ENCODE results near the gene CD300LD.

Gene CD300LD

DNA sequence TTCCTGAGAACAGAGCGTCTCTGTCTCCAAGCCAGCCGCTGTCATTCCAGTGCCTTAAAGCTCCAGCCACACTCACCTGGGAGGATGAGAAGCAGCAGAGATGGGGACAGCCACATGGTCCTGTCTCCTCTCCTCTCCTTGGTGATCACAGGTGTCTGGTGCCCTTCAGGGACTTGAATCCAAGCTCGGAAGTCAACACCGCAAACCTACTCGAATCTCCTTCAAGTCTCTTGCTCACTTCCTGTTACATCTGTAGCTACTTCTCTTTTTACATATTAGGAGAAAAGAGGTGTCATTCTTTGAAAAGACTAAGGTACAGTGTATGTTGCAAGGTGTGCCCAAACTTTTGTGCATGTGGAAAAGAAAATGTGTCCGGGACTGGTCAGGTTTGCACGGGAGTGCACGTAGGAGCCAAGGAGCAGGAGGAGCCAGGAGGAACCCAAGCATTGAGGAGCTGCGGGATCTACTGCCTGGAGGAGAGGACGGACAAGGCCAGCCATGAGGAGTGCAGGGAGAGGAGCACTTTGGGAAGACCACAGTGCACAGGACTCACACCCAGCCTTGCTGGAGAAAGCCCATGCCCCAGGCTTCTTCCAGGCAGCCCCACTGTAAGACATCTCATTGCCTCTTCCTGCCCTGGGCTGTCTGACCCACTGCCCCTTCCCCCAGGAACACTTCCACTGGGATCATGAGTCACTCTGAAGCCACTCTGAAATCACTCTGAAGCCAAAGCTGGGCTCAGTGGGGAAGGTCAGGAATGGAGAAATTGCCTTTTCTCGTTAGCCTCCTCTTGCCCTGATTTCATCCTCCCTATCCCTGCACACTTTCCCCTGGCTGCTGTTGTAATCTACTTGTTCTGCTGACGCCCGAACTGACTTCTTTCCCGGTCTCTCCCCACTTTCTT lies at the start of gene CD300LD:
Gene CD300LD, minus strand, starts transcription at position 197 of the 904 bp plus-strand sequence. Its CDS starts 81 bp downstream, at position 116.
- TF ChIP-seq, protein P1, sequence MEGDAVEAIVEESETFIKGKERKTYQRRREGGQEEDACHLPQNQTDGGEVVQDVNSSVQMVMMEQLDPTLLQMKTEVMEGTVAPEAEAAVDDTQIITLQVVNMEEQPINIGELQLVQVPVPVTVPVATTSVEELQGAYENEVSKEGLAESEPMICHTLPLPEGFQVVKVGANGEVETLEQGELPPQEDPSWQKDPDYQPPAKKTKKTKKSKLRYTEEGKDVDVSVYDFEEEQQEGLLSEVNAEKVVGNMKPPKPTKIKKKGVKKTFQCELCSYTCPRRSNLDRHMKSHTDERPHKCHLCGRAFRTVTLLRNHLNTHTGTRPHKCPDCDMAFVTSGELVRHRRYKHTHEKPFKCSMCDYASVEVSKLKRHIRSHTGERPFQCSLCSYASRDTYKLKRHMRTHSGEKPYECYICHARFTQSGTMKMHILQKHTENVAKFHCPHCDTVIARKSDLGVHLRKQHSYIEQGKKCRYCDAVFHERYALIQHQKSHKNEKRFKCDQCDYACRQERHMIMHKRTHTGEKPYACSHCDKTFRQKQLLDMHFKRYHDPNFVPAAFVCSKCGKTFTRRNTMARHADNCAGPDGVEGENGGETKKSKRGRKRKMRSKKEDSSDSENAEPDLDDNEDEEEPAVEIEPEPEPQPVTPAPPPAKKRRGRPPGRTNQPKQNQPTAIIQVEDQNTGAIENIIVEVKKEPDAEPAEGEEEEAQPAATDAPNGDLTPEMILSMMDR (IDR thresholded peaks at IDR 0.05) = no peak

DNA sequence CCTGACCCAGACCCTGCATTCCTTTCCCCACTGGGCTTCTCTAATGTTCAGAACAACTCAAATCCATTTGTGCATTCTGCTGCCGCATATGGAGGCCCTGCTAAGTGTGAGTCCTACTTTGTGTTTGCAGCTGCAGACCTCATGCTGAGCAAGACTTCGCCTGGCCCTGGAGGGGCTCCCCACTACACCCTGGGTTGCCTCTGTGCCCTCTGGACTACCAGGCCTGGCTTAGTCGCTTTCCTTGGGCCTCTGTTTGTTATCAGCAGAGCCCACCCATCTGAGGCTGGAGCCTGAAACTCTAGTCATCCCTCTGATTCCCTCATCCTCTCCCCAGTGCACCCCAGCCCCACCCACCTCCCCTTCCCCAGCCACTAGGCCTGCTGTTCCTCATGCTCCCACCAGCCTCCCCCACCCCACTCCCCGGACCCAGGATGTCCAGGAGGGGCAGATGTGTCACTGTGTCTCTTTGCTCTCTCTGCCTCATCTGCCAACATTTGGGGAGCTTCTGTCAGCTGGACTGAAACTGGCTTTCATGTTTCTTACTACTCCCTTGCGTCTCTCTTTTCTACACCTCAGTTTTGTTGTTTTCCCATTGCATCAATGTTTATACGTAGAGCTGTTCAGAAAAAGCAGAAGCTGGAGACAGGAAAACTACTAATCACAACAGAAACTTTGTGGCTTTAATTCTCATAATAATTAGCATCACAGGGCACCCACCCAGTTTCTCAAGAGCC lies 49.3 kb upstream of the CD300LD start:
- TF ChIP-seq, protein P1 (IDR thresholded peaks at IDR 0.05) = no peak

DNA sequence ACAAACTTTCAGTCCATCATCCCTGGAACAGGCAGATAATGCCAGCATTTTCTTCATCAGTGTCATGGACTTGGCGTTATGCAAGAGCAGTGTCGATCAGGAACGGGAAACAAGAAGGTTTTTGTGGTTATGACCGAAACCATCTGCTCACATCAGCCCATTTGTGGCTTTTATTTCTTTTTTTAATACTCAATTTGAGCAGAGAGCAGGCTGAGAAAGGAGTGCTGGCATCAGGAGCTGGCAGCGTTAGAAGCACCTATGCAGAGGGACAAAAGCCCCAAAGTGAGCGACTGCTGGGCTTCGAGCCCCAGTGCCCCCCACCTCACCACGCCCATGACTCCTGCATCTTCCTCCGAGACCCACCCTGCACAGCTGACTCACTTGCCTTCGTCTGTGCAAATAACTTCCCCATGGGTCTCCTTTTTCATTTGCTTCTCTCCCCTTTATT lies 47.6 kb upstream of the CD300LD start:
- TF ChIP-seq, protein P1 (IDR thresholded peaks at IDR 0.05) = no peak

DNA sequence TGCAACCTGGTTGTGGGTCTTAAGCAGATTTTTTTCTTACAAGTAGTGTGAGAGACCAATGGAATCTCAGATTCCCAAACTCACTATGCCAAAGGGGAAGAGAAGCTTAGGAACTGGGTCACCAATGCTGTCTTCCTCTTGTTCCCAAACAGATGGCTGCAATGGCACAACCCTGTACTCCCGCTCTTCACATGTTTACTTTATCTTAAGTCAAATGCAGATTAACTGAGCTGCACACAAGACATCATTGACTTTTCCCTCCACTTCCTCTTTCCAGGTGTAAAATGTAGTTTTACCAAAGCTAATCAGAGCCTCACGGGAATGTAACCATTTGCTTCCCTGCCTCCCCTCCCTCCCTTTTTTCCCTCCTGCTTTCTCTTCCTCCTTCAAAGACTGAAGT lies 45.8 kb upstream of the CD300LD start:
- TF ChIP-seq, protein P1 (IDR thresholded peaks at IDR 0.05) = no peak

DNA sequence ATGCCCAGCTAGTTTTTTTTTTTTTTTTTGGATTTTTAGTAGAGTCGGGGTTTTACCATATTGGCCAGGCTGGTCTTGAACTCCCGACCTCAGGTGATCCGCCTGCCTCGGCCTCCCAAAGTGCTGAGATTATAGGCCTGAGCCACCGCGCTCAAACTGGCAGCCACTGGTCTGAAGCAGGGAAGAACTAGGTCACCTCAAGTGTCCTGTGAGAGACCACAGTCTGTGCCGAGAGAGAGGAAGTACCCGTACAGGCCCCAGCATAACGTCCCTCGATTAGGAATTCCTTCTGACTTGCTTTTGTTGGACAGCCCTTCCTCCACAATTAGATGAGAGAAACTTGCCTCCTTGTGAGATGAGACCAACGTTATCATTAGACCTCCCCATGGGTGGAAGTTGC lies 45.2 kb upstream of the CD300LD start:
- TF ChIP-seq, protein P1 (IDR thresholded peaks at IDR 0.05) = no peak

DNA sequence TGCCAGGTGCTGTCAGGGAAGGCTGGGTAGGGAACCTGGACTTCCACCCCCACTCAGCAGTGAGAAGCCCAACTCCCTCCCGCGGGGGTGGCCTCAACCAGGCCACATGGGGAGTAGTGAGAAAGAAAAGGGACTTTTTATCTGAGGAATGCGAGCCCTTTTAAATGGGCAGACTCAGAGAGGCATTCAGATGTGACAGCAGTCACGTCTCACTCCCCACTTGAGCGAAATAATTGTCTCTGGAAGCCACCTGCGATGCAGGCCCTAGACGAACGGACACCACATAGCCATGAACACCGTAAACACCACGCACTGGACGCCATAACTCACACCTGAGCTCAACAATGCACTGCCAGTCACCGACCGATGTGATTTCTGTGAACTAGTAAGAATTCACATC lies 43.3 kb upstream of the CD300LD start:
- TF ChIP-seq, protein P1 (IDR thresholded peaks at IDR 0.05) = no peak

DNA sequence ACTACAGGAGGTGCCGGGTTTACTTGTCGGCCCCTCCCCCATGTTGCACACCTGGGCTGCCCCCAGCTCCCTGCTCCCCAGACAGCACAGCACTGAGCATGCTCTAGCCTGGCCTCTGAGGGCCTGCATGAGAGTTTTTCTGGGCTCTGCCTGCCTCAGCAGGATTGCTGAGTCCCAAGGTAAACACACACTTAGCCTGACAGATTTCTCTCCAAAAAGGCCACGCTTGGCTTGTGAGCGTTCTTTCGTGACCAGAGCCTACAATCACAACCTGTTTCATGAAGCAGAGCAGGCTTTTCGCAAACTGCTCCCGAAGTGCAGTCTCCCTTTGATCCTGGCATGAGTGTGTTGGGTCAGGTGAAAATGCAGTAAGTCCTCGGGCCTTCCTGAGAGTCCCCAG lies 41.2 kb upstream of the CD300LD start:
- TF ChIP-seq, protein P1 (IDR thresholded peaks at IDR 0.05) = no peak
